AG04450 (cell line): Measurements from ENCODE around the gene VPS37B. TPM values are rescaled to one million over a fixed set of nuclear protein-coding genes. Genes with fewer than 3 reads are reported as not detected.

Experiments used
- CTCF ChIA-PET: fragments of 300-600, 350-600 bp; formaldehyde crosslinking; extraction: SDS; loops from one replicate; lab custom pipeline; 2022; ENCODE audit warnings: antibody characterized with exemption, inconsistent platforms; lab: Charles Lee
- POLR2A ChIA-PET: fragments of 350-600 bp; formaldehyde crosslinking; extraction: SDS; loops from one replicate; lab custom pipeline; 2021; ENCODE audit warnings: antibody characterized with exemption, inconsistent platforms; lab: Yijun Ruan, JAX
- DNase-seq: peaks from one replicate; pipeline ENCODE4 v3.0.0-alpha.2; 2011; ENCODE audit warnings: low read depth, low spot score
- H3K27ac ChIP-seq: one replicate; pipeline ENCODE4 v1.5.1; 2012; ENCODE audit warnings: low read depth, low read length, control low read depth
- H3K27me3 ChIP-seq: one replicate; pipeline ENCODE4 v1.6.0; 2012; ENCODE audit warnings: low read length; ENCODE audit not compliant: control insufficient read depth, insufficient read depth
- H3K4me3 ChIP-seq: 2 replicates; pipeline ENCODE4 v1.5.1; 2011; ENCODE audit warnings: mild to moderate bottlenecking, low read depth, low read length, control low read depth
- H3K9me3 ChIP-seq: 2 replicates; pipeline ENCODE4 v1.5.1; 2012; ENCODE audit warnings: low read length; ENCODE audit not compliant: control insufficient read depth, insufficient read depth
- CTCF ChIP-seq: IDR thresholded peaks from 2 replicates; pipeline ENCODE4 v1.5.1; 2011; ENCODE audit warnings: low read depth, low read length, control low read depth, inconsistent platforms
- polyA plus RNA-seq: library from polyadenylated mRNA; depleted of rRNA; stranded (reverse); fragments of >200 nt; gene quantifications from 2 replicates; pipeline ENCODE4 v1.2.3, GENCODE V29; 2011

The VPS37B gene
- polyA plus RNA-seq, 1 experiment: 24.5 TPM

- H3K27me3 ChIP-seq: no peaks in the 10 kb centered on the region
- DNase-seq: no peak
- POLR2A ChIA-PET: no interaction called here
- CTCF ChIA-PET: interaction anchor here (1.6 to 2.3 kb wide), 2 partner anchors 41 to 42 kb away, joined by 5 to 15 read pairs; no protein-coding TSS in a partner anchor
- H3K4me3 ChIP-seq: peak within 1 kb of the TSS; percentile 66
- no peak for TF ChIP-seq CTCF
- no peaks in the 10 kb centered on the region; the same call in 1 of the 2 replicates for H3K9me3 ChIP-seq
- peak within 1 kb of the TSS; percentile 58 for H3K27ac ChIP-seq
These were observed 60.8 kb downstream of the VPS37B start, which contains the start of gene HIP1R for GRCh38 chr12:122834921-122835749. Gene HIP1R, plus strand, starts transcription at chr12:122835457. Its CDS starts 94 bp downstream, at chr12:122835551.

- H3K27ac ChIP-seq: peak overlapping the region; percentile 58
- no peak for DNase-seq
- ChIA-PET CTCF (interaction anchor here (0.6 to 2.3 kb wide), 2 partner anchors 41 to 493 kb away, joined by 3 to 15 read pairs; no protein-coding TSS in a partner anchor), POLR2A (interaction anchor here (0.6 kb wide), 2 partner anchors 17 to 235 kb away, joined by 3 read pairs; no protein-coding TSS in a partner anchor)
- 0 out of 2 replicates have a peak, but pooled peaks have one; percentile 14 for TF ChIP-seq CTCF
- no peaks in the 10 kb centered on the region for H3K27me3 ChIP-seq
- H3K4me3 ChIP-seq: peak overlapping the region; percentile 66
- no peaks in the 10 kb centered on the region; the same call in 1 of the 2 replicates for H3K9me3 ChIP-seq
These were observed 61.6 kb downstream of the VPS37B start for GRCh38 chr12:122834104-122834920.

GRCh38 chr12:122830517-122831214 lies 65.3 kb downstream of the VPS37B start:
- no peaks in the 10 kb centered on the region for H3K27me3 ChIP-seq
- H3K27ac ChIP-seq: no peak overlapping the region
- H3K9me3 ChIP-seq: no peaks in the 10 kb centered on the region
- TF ChIP-seq CTCF: no peak
- CTCF ChIA-PET: no interaction called here
- DNase-seq: no peak
- POLR2A ChIA-PET: no interaction called here
- H3K4me3 ChIP-seq: no peak overlapping the region

- POLR2A ChIA-PET: interaction anchor here (0.5 kb wide), 1 partner anchor 124 kb away, joined by 9 read pairs; no protein-coding TSS in a partner anchor
- TF ChIP-seq CTCF: no peak
- no peaks in the 10 kb centered on the region for H3K9me3 ChIP-seq
- CTCF ChIA-PET: interaction anchor here (3.1 kb wide), 1 partner anchor 34 kb away, joined by 33 read pairs; no protein-coding TSS in a partner anchor
- no peak for DNase-seq
- no peak overlapping the region for H3K4me3 ChIP-seq
- H3K27me3 ChIP-seq: no peaks in the 10 kb centered on the region
- no peak overlapping the region for H3K27ac ChIP-seq
These were observed 68.7 kb downstream of the VPS37B start for GRCh38 chr12:122827258-122827657.
